Activated B cell treated with CpG ODN at 0.5 μM for 24 hours (primary cell): Measurements from ENCODE around the gene MAJIN. TPM values are rescaled to one million over a fixed set of nuclear protein-coding genes. Genes with fewer than 3 reads are reported as not detected.

Source experiments
- ATAC-seq: fragments of 200-7000 bp; cut with Tn5 transposase; one replicate; pipeline ENCODE4 v1.10.0; 2021; ENCODE audit warnings: low read depth, mild to moderate bottlenecking, moderate library complexity
- CTCF ChIA-PET: fragments of 350-600 bp; sonication (Branson Sonifier 250); formaldehyde crosslinking; loops from one replicate; lab custom pipeline; 2021; ENCODE audit warnings: antibody characterized with exemption; lab: Charles Lee
- POLR2A ChIA-PET: fragments of 350-600 bp; sonication (Branson Sonifier 250); formaldehyde crosslinking; loops from one replicate; lab custom pipeline; 2021; ENCODE audit warnings: antibody characterized with exemption; lab: Charles Lee
- DNase-seq: peaks from one replicate; pipeline ENCODE4 v3.0.0; 2022
- H3K27ac Mint-ChIP-seq: one replicate; pipeline ENCODE4 v1.8.0; 2020; ENCODE audit warnings: mixed read lengths
- H3K27me3 Mint-ChIP-seq: one replicate; pipeline ENCODE4 v1.8.0; 2021; ENCODE audit warnings: mixed read lengths
- H3K36me3 Mint-ChIP-seq: one replicate; pipeline ENCODE4 v1.8.0; 2021; ENCODE audit warnings: low read depth, mixed read lengths
- H3K4me1 Mint-ChIP-seq: one replicate; pipeline ENCODE4 v1.8.0; 2021; ENCODE audit warnings: mixed read lengths
- H3K4me3 Mint-ChIP-seq: one replicate; pipeline ENCODE4 v1.8.0; 2020; ENCODE audit warnings: mild to moderate bottlenecking, mixed read lengths
- H3K9me3 Mint-ChIP-seq: one replicate; pipeline ENCODE4 v1.8.0; 2020; ENCODE audit warnings: mixed read lengths
- intact Hi-C: fragments of 100-400 bp; cut with micrococcal nuclease; formaldehyde crosslinking; loops from one replicate; pipeline ENCODE4 v1.15.1; 2024
- total RNA-seq: library from RNA; stranded (reverse); gene quantifications from 2 replicates; pipeline ENCODE4 v1.2.3, GENCODE V29; 2022
- TF ChIP-seq, protein P1 (sequence below): fragments of 200-600 bp; IDR thresholded peaks from one replicate; pipeline ENCODE4 v1.8.0; 2022; ENCODE audit warnings: antibody characterized with exemption, mild to moderate bottlenecking

Gene MAJIN
- total RNA-seq, 1 donor from 2014 or later: 0.20 TPM

DNA sequence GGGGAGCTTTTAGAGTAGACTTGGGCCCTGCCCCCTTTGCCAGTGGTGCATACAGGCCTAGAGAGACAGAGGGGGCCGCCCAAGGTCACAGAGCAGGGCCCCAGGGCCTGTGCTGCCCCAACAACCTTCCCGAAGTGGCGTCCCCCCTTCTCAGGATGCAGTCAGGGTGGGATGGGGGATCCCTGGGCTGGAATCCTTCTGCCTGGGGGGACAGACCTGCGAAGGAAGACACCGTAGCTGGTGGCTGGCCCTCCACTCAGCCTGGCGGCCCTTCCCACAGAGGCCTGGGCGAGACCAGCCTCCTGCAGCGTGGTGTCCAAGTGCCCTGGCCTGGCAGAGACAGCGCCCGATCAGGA, 79.1 kb downstream of the MAJIN start:
- intact Hi-C loops: no loop called here
- Mint-ChIP-seq H3K27ac (peak overlapping the region; percentile 64), H3K4me1 (peaks cover 38% of the 10 kb centered on the region), H3K36me3 (peaks cover 19% of the 10 kb centered on the region), H3K27me3 (no peaks in the 10 kb centered on the region), H3K4me3 (no peak overlapping the region), H3K9me3 (no peaks in the 10 kb centered on the region)
- DNase-seq (no peak), ATAC-seq (no peak)
- TF ChIP-seq, protein P1, sequence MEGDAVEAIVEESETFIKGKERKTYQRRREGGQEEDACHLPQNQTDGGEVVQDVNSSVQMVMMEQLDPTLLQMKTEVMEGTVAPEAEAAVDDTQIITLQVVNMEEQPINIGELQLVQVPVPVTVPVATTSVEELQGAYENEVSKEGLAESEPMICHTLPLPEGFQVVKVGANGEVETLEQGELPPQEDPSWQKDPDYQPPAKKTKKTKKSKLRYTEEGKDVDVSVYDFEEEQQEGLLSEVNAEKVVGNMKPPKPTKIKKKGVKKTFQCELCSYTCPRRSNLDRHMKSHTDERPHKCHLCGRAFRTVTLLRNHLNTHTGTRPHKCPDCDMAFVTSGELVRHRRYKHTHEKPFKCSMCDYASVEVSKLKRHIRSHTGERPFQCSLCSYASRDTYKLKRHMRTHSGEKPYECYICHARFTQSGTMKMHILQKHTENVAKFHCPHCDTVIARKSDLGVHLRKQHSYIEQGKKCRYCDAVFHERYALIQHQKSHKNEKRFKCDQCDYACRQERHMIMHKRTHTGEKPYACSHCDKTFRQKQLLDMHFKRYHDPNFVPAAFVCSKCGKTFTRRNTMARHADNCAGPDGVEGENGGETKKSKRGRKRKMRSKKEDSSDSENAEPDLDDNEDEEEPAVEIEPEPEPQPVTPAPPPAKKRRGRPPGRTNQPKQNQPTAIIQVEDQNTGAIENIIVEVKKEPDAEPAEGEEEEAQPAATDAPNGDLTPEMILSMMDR: no peak
- ChIA-PET CTCF (interaction anchor here (0.8 to 13.0 kb wide), 5 partner anchors 17 to 151 kb away, joined by 3 to 310 read pairs (median 4); partner anchors contain the start of gene CDC42BPG), POLR2A (interaction anchor here (1.0 to 27.8 kb wide), 2 partner anchors 14 to 36 kb away, joined by 5 to 1194 read pairs; partner anchors contain the start of genes CDC42BPG and EHD1)

DNA sequence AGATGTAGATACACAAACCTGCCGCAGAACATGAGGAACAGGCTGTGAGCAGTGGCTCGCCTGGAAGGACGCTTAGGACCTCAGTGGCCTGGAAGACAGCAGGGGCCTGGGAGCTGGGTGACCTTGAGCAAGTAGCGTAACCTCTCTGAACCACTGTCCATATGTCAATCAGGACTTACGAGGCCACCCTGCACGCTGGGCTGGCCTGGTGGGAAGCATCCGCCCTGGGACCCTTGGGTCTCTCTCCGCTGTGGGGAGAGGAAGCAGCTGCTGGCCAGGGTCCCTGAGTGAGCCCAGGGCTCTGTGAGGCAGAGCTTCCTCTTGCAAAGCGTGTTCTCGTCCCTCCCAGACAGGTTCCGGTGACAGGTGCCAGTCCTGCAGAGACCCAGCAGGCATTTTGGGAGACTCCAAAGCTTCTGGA, 79.5 kb downstream of the MAJIN start:
- no peaks in the 10 kb centered on the region for H3K9me3 Mint-ChIP-seq
- intact Hi-C loops: no loop called here
- TF ChIP-seq, protein P1: no peak
- CTCF ChIA-PET: interaction anchor here (0.8 to 13.0 kb wide), 6 partner anchors 17 to 151 kb away, joined by 3 to 310 read pairs (median 4); partner anchors contain the start of gene CDC42BPG
- H3K4me1 Mint-ChIP-seq: peaks cover 40% of the 10 kb centered on the region
- ATAC-seq: no peak
- peaks cover 17% of the 10 kb centered on the region for H3K36me3 Mint-ChIP-seq
- H3K27me3 Mint-ChIP-seq: no peaks in the 10 kb centered on the region
- H3K4me3 Mint-ChIP-seq: no peak overlapping the region
- DNase-seq: no peak
- POLR2A ChIA-PET: interaction anchor here (1.0 to 27.8 kb wide), 2 partner anchors 14 to 35 kb away, joined by 5 to 1194 read pairs; partner anchors contain the start of genes CDC42BPG and EHD1
- peak overlapping the region; percentile 64 for H3K27ac Mint-ChIP-seq

DNA sequence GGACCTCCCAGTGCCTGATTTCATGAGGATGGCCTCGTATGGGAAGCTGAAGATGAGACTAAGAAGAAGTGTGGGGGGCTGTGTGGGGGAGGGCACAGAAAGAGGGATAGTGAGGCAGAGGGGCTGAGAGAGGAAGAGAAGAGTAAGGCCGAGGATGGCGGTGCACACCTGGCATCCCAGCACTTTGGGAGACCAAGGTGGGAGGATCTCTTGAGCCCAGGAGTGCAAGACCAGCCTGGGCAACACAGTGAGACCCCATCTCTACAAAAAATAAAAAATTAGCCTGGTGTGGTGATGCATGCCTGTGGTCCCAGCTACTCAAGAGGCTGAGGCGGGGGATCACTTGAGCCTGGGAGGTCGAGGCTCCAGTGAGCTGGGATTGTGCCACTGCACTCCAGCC, 80.0 kb downstream of the MAJIN start:
- intact Hi-C loops: no loop called here
- Mint-ChIP-seq H3K36me3 (peaks cover 12% of the 10 kb centered on the region), H3K27me3 (no peaks in the 10 kb centered on the region), H3K4me3 (no peak overlapping the region), H3K9me3 (no peaks in the 10 kb centered on the region), H3K4me1 (peaks cover 43% of the 10 kb centered on the region), H3K27ac (peak overlapping the region; percentile 64)
- ChIA-PET CTCF (interaction anchor here (0.6 to 13.0 kb wide), 8 partner anchors 13 to 423 kb away, joined by 3 to 310 read pairs (median 4); partner anchors contain the start of gene CDC42BPG), POLR2A (interaction anchor here (1.0 to 27.8 kb wide), 2 partner anchors 13 to 35 kb away, joined by 5 to 1194 read pairs; partner anchors contain the start of genes CDC42BPG and EHD1)
- TF ChIP-seq, protein P1: no peak
- ATAC-seq: no peak
- DNase-seq: no peak

DNA sequence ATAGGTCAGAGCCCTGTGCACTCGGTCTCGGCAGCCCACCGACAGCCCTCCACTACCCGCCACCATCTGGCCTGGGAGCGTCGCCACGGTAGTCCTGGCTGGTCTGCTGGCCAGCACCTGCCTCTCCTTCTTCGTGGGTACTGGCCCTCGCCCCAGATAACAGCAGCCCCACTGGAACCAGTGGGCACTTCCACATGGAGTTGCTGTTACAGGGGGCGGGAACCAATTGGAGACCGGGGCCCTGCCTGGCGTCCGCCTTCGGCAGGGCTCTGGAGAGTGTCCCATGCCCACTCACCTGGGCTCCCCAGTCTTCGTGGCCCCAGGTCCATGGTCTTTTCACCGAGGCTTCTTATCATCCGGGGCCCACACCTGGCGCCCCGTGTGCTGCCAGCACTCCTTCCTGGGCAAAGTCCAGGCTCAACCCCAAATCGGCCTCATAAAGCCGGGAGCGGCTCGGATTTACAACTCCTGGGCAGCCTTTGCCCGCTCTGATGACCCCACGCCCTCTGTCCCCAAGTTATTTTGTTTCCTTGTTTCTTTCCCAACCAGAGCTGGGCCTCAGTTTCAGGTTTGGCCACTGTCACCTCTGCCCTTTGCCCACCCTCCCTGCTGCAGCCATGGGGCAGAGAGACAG, 80.6 kb downstream of the MAJIN start:
- intact Hi-C loops: no loop called here
- H3K27ac Mint-ChIP-seq: no peak overlapping the region
- TF ChIP-seq, protein P1: no peak
- H3K9me3 Mint-ChIP-seq: no peaks in the 10 kb centered on the region
- no peak overlapping the region for H3K4me3 Mint-ChIP-seq
- H3K4me1 Mint-ChIP-seq: peaks cover 43% of the 10 kb centered on the region
- POLR2A ChIA-PET: interaction anchor here (1.1 to 27.8 kb wide), 2 partner anchors 16 to 34 kb away, joined by 3 to 1194 read pairs; partner anchors contain the start of gene CDC42BPG
- DNase-seq (no peak), ATAC-seq (no peak)
- peaks cover 11% of the 10 kb centered on the region for H3K36me3 Mint-ChIP-seq
- H3K27me3 Mint-ChIP-seq: no peaks in the 10 kb centered on the region
- CTCF ChIA-PET: interaction anchor here (0.6 to 13.0 kb wide), 6 partner anchors 12 to 424 kb away, joined by 3 to 310 read pairs (median 4); partner anchors contain the start of gene CDC42BPG

DNA sequence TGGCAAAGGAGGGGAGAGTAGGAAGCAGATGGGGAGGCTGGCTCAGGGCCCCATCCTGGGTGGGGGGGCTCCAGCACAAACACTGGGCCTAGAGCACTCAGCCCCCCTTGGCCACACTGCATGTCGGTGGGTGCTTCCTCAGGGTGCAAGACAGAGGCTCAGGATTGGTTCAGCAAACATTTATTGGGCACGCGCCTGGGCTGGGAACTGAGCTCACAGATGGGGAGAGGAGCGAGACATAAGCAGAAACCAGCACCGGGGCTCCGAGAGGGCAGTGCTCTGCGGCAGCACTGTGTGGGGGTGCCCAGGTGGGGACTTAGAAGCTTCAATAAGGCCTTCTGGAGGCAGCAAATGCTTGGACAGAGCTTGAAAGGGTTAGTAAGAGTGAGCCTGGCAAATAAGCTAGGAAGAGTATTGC, 81.4 kb downstream of the MAJIN start:
- CTCF ChIA-PET: interaction anchor here (0.8 to 13.0 kb wide), 3 partner anchors 15 to 220 kb away, joined by 3 to 310 read pairs (median 3); partner anchors contain the start of gene CDC42BPG
- Mint-ChIP-seq H3K4me1 (peaks cover 46% of the 10 kb centered on the region), H3K27ac (no peak overlapping the region), H3K27me3 (no peaks in the 10 kb centered on the region), H3K36me3 (peaks cover 5% of the 10 kb centered on the region), H3K4me3 (no peak overlapping the region), H3K9me3 (no peaks in the 10 kb centered on the region)
- ATAC-seq (no peak), DNase-seq (no peak)
- intact Hi-C loops: no loop called here
- TF ChIP-seq, protein P1: no peak
- POLR2A ChIA-PET: interaction anchor here (1.1 to 27.8 kb wide), 2 partner anchors 15 to 33 kb away, joined by 3 to 1194 read pairs; partner anchors contain the start of gene CDC42BPG
